ENCODE measurements around the gene PLB1.

The PLB1 gene, protein sequence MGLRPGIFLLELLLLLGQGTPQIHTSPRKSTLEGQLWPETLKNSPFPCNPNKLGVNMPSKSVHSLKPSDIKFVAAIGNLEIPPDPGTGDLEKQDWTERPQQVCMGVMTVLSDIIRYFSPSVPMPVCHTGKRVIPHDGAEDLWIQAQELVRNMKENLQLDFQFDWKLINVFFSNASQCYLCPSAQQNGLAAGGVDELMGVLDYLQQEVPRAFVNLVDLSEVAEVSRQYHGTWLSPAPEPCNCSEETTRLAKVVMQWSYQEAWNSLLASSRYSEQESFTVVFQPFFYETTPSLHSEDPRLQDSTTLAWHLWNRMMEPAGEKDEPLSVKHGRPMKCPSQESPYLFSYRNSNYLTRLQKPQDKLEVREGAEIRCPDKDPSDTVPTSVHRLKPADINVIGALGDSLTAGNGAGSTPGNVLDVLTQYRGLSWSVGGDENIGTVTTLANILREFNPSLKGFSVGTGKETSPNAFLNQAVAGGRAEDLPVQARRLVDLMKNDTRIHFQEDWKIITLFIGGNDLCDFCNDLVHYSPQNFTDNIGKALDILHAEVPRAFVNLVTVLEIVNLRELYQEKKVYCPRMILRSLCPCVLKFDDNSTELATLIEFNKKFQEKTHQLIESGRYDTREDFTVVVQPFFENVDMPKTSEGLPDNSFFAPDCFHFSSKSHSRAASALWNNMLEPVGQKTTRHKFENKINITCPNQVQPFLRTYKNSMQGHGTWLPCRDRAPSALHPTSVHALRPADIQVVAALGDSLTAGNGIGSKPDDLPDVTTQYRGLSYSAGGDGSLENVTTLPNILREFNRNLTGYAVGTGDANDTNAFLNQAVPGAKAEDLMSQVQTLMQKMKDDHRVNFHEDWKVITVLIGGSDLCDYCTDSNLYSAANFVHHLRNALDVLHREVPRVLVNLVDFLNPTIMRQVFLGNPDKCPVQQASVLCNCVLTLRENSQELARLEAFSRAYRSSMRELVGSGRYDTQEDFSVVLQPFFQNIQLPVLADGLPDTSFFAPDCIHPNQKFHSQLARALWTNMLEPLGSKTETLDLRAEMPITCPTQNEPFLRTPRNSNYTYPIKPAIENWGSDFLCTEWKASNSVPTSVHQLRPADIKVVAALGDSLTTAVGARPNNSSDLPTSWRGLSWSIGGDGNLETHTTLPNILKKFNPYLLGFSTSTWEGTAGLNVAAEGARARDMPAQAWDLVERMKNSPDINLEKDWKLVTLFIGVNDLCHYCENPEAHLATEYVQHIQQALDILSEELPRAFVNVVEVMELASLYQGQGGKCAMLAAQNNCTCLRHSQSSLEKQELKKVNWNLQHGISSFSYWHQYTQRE (N-terminal part only)

DNA sequence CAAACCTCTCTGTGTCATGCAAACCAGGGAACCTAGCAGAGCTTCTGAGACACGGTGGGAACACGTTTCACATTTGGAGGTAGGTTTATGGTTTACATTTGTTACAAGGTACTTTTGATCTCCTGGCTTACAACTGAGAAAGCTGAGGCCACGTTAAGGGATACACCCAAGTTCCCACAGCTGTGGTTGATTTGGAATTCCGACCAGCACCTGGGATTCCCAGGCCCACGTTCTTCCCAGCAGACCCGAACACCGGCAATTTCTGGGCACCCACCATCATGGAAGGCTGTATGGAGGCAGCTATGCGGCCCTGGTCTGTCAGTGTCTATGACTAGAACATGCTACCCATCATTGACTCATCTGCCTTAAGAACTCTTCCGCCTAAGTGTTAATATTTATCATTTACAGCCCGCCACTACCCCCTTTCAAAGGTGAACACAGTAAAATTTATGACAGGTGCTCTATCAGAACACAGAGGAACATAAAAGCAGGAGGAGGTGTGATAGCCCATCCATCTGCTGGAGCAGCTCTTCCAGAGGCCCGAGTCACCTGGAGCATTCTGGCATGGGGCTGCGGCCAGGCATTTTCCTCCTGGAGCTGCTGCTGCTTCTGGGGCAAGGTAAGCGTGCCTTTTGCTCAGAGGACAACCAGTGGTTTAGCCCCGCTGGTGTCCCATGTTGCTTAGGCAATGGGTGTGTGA, at the start of gene PLB1:
TSS of gene PLB1 (plus strand) at position 510 of the 700 bp plus-strand sequence. CDS start at position 565, 55 bp downstream.
- Histone ChIP-seq H3K27ac (ENCODE audit: low read length) (no peak within 1 kb of the TSS), H3K4me3 (ENCODE audit: low read length in 2 of 2) (no peak within 1 kb of the TSS), H3K4me1 (ENCODE audit: control insufficient read depth, insufficient read depth, low read length) (no peaks in the 10 kb centered on the region), H3K9me3 (ENCODE audit: control insufficient read depth in 2 of 2, low read length in 2 of 2) (no peaks in the 10 kb centered on the region), H3K36me3 (ENCODE audit: control insufficient read depth in 2 of 2, insufficient read depth in 2 of 2, low read length in 2 of 2) (no peaks in the 10 kb centered on the region), H3K9ac (ENCODE audit: low read length in 2 of 2) (no peak within 1 kb of the TSS), H3K27me3 (ENCODE audit: control insufficient read depth in 1 of 2, insufficient read depth in 2 of 2, low read length in 2 of 2) (no peaks in the 10 kb centered on the region)

DNA sequence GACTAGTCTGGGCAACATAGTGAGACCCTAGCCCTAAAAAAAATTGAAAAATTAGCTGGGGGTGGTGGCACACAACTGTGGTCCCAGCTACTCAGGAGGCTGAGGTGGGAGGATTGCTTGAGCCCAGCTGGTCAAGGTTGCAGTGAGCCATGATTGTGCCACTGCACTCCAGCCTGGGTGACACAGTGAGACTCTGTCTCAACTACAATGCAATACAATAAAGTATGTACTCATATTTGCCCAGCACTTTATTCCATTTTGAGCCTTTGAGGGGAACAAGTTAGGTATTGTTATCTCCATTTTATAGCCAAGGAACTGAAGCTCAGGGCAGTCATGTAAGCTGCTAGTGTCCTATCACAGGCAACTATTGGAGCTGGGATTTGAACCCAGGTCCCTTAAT, 49.3 kb upstream of the PLB1 start:
- peaks cover 0 to 2% of the 10 kb centered on the region in 2 donors for H3K27me3 ChIP-seq (ENCODE audit: control insufficient read depth in 1 of 2, insufficient read depth in 2 of 2, low read length in 2 of 2)
- no peaks in the 10 kb centered on the region for H3K36me3 ChIP-seq (ENCODE audit: control insufficient read depth in 2 of 2, insufficient read depth in 2 of 2, low read length in 2 of 2)
- H3K4me3 ChIP-seq (ENCODE audit: low read length in 2 of 2), result no peak overlapping the region
- H3K9me3 ChIP-seq (ENCODE audit: control insufficient read depth in 2 of 2, low read length in 2 of 2), result no peaks in the 10 kb centered on the region
- no peaks in the 10 kb centered on the region for H3K4me1 ChIP-seq (ENCODE audit: control insufficient read depth, insufficient read depth, low read length)
- no peak overlapping the region for H3K27ac ChIP-seq (ENCODE audit: low read length)
- H3K9ac ChIP-seq (ENCODE audit: low read length in 2 of 2), result no peak overlapping the region

DNA sequence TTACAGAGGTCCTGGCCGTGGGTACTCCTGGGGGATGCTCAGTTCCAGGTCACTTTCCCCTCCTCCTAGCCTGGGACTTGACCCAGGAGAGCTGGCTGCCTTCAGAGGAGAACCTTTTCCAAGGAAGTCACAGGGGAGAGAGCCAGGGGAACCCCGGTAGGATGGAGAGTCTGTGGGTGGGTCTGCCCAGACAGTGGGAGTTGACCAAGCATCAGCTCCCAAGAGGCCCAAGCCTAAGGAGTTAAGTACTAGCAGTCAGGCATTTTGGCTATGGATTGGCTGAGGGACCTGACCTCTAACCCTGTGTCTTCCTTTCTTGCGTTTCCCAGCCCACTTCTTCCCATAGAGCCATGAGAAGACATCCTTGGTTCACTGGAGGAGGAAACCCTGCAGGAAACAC, 48.8 kb upstream of the PLB1 start:
- H3K9me3 ChIP-seq (ENCODE audit: control insufficient read depth in 2 of 2, low read length in 2 of 2), result no peaks in the 10 kb centered on the region
- no peak overlapping the region for H3K27ac ChIP-seq (ENCODE audit: low read length)
- peaks cover 0 to 2% of the 10 kb centered on the region in 2 donors for H3K27me3 ChIP-seq (ENCODE audit: control insufficient read depth in 1 of 2, insufficient read depth in 2 of 2, low read length in 2 of 2)
- H3K9ac ChIP-seq (ENCODE audit: low read length in 2 of 2), result no peak overlapping the region
- no peaks in the 10 kb centered on the region for H3K36me3 ChIP-seq (ENCODE audit: control insufficient read depth in 2 of 2, insufficient read depth in 2 of 2, low read length in 2 of 2)
- H3K4me1 ChIP-seq (ENCODE audit: control insufficient read depth, insufficient read depth, low read length), result no peaks in the 10 kb centered on the region
- H3K4me3 ChIP-seq (ENCODE audit: low read length in 2 of 2), result no peak overlapping the region

DNA sequence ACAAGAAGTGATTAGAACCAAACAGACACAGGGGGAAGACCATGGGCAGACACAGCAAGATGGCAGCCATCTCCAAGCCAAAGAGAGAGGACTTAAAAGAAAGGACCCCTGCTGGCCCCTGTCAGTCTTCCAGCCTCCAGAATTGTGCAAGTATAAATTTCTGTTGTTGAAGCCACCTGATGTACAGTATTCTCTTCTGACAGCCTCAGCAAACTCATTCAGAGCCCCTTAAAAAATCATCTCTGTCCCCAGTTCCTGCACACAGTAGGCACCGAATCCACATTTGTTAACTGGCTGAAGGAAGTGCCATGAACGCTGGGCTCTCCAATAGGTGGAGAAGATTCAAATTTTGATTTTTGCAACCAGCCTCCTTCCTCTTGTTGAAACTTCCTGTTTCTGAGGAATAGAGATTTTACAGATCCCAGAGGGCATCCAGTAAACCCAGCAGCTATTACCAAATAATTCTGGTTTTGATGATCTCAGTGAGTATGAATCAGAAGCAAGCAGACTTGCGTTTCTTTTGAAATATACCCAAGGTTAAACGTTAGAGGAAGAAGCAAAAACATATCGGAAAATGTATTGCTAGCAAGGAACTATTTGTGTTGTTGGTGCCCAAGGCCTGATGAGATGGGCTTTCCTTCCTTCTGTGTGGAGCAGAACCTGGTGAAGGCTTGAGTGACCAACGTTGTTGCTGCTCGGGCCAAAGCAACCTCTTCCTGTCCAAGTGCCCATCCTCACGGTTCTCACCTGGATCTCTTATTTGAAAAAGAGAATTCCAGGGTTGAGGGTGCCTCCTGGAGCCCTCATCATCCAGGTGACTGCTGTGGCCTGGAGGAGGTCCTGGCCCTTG, 47.7 kb upstream of the PLB1 start:
- no peak overlapping the region for H3K4me3 ChIP-seq (ENCODE audit: low read length in 2 of 2)
- no peaks in the 10 kb centered on the region for H3K36me3 ChIP-seq (ENCODE audit: control insufficient read depth in 2 of 2, insufficient read depth in 2 of 2, low read length in 2 of 2)
- H3K9ac ChIP-seq (ENCODE audit: low read length in 2 of 2), result no peak overlapping the region
- no peaks in the 10 kb centered on the region for H3K4me1 ChIP-seq (ENCODE audit: control insufficient read depth, insufficient read depth, low read length)
- no peak overlapping the region for H3K27ac ChIP-seq (ENCODE audit: low read length)
- H3K9me3 ChIP-seq (ENCODE audit: control insufficient read depth in 2 of 2, low read length in 2 of 2), result no peaks in the 10 kb centered on the region
- peaks cover 0 to 2% of the 10 kb centered on the region in 2 donors for H3K27me3 ChIP-seq (ENCODE audit: control insufficient read depth in 1 of 2, insufficient read depth in 2 of 2, low read length in 2 of 2)

DNA sequence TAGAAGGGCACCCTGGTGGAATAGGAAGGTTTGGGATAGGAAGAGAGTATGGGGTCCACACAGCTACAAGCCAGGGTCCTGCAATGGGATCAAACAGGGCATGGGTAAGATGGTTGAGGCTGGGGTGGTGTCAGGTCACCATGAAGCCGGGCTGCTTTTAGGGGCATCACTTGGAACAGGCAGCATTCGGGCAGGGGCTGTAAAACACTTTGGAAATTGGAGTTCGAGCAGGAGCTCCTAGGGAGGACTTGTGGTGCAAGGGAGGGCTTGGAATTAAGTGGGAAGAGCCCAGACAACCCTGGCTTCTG, 47.1 kb upstream of the PLB1 start:
- H3K4me3 ChIP-seq (ENCODE audit: low read length in 2 of 2), result no peak overlapping the region
- H3K27ac ChIP-seq (ENCODE audit: low read length), result no peak overlapping the region
- H3K36me3 ChIP-seq (ENCODE audit: control insufficient read depth in 2 of 2, insufficient read depth in 2 of 2, low read length in 2 of 2), result no peaks in the 10 kb centered on the region
- peaks cover 0 to 2% of the 10 kb centered on the region in 2 donors for H3K27me3 ChIP-seq (ENCODE audit: control insufficient read depth in 1 of 2, insufficient read depth in 2 of 2, low read length in 2 of 2)
- H3K4me1 ChIP-seq (ENCODE audit: control insufficient read depth, insufficient read depth, low read length), result no peaks in the 10 kb centered on the region
- H3K9ac ChIP-seq (ENCODE audit: low read length in 2 of 2), result no peak overlapping the region
- H3K9me3 ChIP-seq (ENCODE audit: control insufficient read depth in 2 of 2, low read length in 2 of 2), result no peaks in the 10 kb centered on the region

DNA sequence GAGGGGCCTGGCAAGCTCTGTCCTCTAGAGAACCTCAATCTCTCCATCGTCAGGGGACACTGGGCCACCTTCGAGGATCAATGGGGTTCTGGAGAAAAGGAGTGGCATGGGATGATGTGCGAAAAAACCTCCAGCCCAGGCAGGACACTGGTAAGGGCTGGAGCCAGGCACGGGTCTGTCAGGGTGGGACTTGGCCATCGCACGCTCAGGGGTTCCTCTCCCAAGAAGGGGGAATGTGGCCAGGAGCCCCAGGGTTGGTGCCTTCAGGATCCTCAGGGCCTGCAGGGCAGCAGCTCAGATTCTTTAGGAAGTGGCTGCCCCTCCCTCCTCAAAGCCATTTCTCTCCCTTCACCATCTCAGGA, 46.8 kb upstream of the PLB1 start:
- Histone ChIP-seq H3K4me1 (ENCODE audit: control insufficient read depth, insufficient read depth, low read length) (no peaks in the 10 kb centered on the region), H3K9me3 (ENCODE audit: control insufficient read depth in 2 of 2, low read length in 2 of 2) (no peaks in the 10 kb centered on the region), H3K27ac (ENCODE audit: low read length) (no peak overlapping the region)

DNA sequence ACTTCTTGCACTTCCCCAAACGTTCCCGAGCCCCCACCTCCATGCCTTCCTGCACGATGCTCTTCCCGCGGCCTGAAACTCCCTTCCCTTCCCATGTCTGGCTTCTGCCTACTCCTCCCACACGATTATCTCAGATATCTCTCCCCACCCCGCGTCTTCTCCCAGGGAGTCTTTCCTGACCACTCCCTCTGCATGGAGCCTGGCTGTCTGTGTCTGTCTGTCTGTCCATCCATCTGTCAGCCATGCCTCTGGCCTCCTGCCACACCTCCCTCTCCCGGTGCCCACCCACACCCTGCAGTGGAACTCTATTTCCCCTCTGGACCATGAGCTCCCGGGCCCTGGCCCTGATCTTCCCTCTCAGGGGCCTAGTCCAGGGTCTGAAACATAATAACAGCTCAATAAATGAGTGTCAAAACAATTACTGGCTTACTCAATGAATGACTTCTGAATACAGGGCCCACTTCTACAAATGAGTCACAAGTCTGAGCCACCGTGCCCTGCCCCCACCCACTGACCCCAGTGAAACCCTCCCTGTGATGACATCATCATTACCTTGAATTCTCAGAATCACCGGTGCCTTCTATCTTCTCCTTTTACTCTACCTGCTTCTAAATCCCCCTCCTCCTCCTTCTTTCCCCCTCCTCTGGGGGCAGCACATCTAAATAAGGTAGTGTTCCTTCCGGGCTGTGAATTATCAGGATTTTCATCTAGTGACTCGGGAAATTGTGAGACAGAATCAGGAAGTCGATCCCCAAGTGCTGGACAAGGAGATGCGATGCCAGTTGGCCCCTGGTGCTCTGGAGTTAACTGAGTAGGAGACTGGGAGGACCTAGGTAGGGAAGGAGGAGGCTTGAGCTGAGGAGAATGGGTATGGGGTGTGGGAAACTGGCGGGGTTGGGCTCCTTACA, 46.1 kb upstream of the PLB1 start:
- Histone ChIP-seq H3K4me1 (ENCODE audit: control insufficient read depth, insufficient read depth, low read length) (no peaks in the 10 kb centered on the region), H3K9me3 (ENCODE audit: control insufficient read depth in 2 of 2, low read length in 2 of 2) (no peaks in the 10 kb centered on the region), H3K27ac (ENCODE audit: low read length) (no peak overlapping the region), H3K27me3 (ENCODE audit: control insufficient read depth in 1 of 2, insufficient read depth in 2 of 2, low read length in 2 of 2) (peaks cover 0 to 2% of the 10 kb centered on the region in 2 donors), H3K9ac (ENCODE audit: low read length in 2 of 2) (no peak overlapping the region), H3K36me3 (ENCODE audit: control insufficient read depth in 2 of 2, insufficient read depth in 2 of 2, low read length in 2 of 2) (no peaks in the 10 kb centered on the region), H3K4me3 (ENCODE audit: low read length in 2 of 2) (no peak overlapping the region)

More for the DNA sequence above, 46.8 kb upstream of the PLB1 start:
- H3K36me3 ChIP-seq (ENCODE audit: control insufficient read depth in 2 of 2, insufficient read depth in 2 of 2, low read length in 2 of 2), result no peaks in the 10 kb centered on the region
- no peak overlapping the region for H3K4me3 ChIP-seq (ENCODE audit: low read length in 2 of 2)
- no peak overlapping the region for H3K9ac ChIP-seq (ENCODE audit: low read length in 2 of 2)
- H3K27me3 ChIP-seq (ENCODE audit: control insufficient read depth in 1 of 2, insufficient read depth in 2 of 2, low read length in 2 of 2), result peaks cover 0 to 2% of the 10 kb centered on the region in 2 donors

DNA sequence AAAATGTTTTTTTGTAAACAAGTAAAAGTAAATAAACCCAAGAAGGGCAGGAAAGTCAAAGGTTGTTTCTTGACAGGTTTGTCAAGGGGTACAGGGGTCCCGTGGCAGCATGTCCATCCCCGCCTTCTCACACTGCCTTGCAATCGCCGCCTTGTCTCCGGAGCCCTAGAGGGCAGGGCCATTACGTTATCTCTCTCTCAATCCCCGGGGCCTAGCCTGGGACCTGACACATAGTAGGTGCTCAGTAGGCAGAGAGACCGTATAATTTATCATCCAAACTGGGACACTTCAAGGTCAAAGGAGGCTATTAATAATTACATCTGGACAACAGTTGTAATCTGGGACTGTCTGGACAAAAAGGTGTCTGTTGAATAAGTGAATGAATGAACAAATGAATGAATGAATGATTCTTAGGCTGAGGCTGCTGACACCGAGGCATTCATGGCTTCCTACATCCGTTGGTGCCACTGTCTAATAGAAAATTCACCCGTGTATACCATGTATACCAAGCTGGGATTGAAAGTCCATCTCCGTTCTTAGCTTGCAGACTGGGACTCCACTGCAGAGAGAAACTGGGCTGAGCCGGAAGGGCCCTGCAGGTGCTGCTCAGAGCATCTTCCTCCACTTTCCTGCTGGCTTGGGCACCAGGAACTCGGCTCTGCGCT, 44.8 kb upstream of the PLB1 start:
- H3K4me1 ChIP-seq (ENCODE audit: control insufficient read depth, insufficient read depth, low read length), result no peaks in the 10 kb centered on the region

More for the DNA sequence above, 44.8 kb upstream of the PLB1 start:
- Histone ChIP-seq H3K9me3 (ENCODE audit: control insufficient read depth in 2 of 2, low read length in 2 of 2) (no peaks in the 10 kb centered on the region), H3K27ac (ENCODE audit: low read length) (no peak overlapping the region), H3K9ac (ENCODE audit: low read length in 2 of 2) (no peak overlapping the region), H3K27me3 (ENCODE audit: control insufficient read depth in 1 of 2, insufficient read depth in 2 of 2, low read length in 2 of 2) (peaks cover 0 to 2% of the 10 kb centered on the region in 2 donors), H3K36me3 (ENCODE audit: control insufficient read depth in 2 of 2, insufficient read depth in 2 of 2, low read length in 2 of 2) (no peaks in the 10 kb centered on the region), H3K4me3 (ENCODE audit: low read length in 2 of 2) (no peak overlapping the region)
